CD8-positive, alpha-beta memory T cell (primary cell): ENCODE data around the gene SNX21. TPM values are rescaled to one million over a fixed set of nuclear protein-coding genes. Genes with fewer than 3 reads are reported as not detected.
"Not testable (repeated sequence)": the region's sequence is repeated elsewhere in the genome, so short reads cannot be mapped to it uniquely, and the experiment has no call there.

ENCODE experiments used
- CTCF ChIA-PET: fragments of 350-600 bp; sonication (Branson Sonifier 250); formaldehyde crosslinking; loops from one replicate; lab custom pipeline; 2021; ENCODE audit warnings: antibody characterized with exemption; lab: Charles Lee
- POLR2A ChIA-PET: fragments of 350-600 bp; sonication (Branson Sonifier 250); formaldehyde crosslinking; loops from one replicate; lab custom pipeline; 2021; ENCODE audit warnings: antibody characterized with exemption; lab: Charles Lee
- DNase-seq, 5 donors: peaks; one replicate each; pipeline versions ENCODE4 v3.0.0 to v3.0.0-alpha.2; 2020 to 2022; ENCODE audit warnings: mixed read lengths in 1 of 5
- H3K27ac ChIP-seq: one replicate; pipeline ENCODE4 v1.7.0; 2013; ENCODE audit warnings: low read depth, mild to moderate bottlenecking, low read length, moderate library complexity
- H3K27me3 ChIP-seq: 2 replicates; pipeline ENCODE4 v1.7.0; 2013; ENCODE audit warnings: low read length, mild to moderate bottlenecking; ENCODE audit not compliant: insufficient read depth, poor library complexity, severe bottlenecking
- H3K36me3 ChIP-seq: 2 replicates; pipeline ENCODE4 v1.7.0; 2013; ENCODE audit warnings: mild to moderate bottlenecking, low read length, moderate library complexity; ENCODE audit not compliant: insufficient read depth
- H3K4me1 ChIP-seq: 2 replicates; pipeline ENCODE4 v1.7.0; 2013; ENCODE audit warnings: mild to moderate bottlenecking, low read length, moderate library complexity; ENCODE audit not compliant: insufficient read depth
- H3K4me3 ChIP-seq: 2 replicates; pipeline ENCODE4 v1.7.0; 2013; ENCODE audit warnings: mild to moderate bottlenecking, low read length
- H3K9me3 ChIP-seq: 2 replicates; pipeline ENCODE4 v1.7.0; 2013; ENCODE audit warnings: mild to moderate bottlenecking, low read length
- H3K27ac Mint-ChIP-seq, 8 donors: one replicate each; pipeline ENCODE4 v1.8.0; 2020 to 2021; ENCODE audit warnings: mixed read lengths in 8 of 8, mild to moderate bottlenecking in 6 of 8, inconsistent platforms in 3 of 8, moderate library complexity in 3 of 8
- H3K27me3 Mint-ChIP-seq, 2 donors: one replicate each; pipeline ENCODE4 v1.8.0; 2020 to 2021; ENCODE audit warnings: mixed read lengths in 2 of 2, mild to moderate bottlenecking in 1 of 2, moderate library complexity in 1 of 2
- H3K36me3 Mint-ChIP-seq, 3 donors: one replicate each; pipeline ENCODE4 v1.8.0; 2020 to 2021; ENCODE audit warnings: mixed read lengths in 3 of 3, inconsistent platforms in 1 of 3, mild to moderate bottlenecking in 1 of 3
- H3K4me1 Mint-ChIP-seq, 3 donors: one replicate each; pipeline ENCODE4 v1.8.0; 2020 to 2021; ENCODE audit warnings: mixed read lengths in 3 of 3, inconsistent platforms in 1 of 3, mild to moderate bottlenecking in 1 of 3
- H3K4me3 Mint-ChIP-seq, 7 donors: one replicate each; pipeline ENCODE4 v1.8.0; 2020 to 2021; ENCODE audit warnings: mixed read lengths in 7 of 7, mild to moderate bottlenecking in 6 of 7, moderate library complexity in 4 of 7, inconsistent platforms in 2 of 7
- H3K9me3 Mint-ChIP-seq, 5 donors: one replicate each; pipeline ENCODE4 v1.8.0; 2020 to 2022; ENCODE audit warnings: mixed read lengths in 5 of 5, mild to moderate bottlenecking in 3 of 5, moderate library complexity in 2 of 5, inconsistent platforms in 1 of 5
- polyA plus RNA-seq: library from polyadenylated mRNA; unstranded; fragments of 300-500 nt; fragmentation: Illumina TruSeq; gene quantifications from one replicate; pipeline ENCODE4 v1.2.3, GENCODE V29; 2021
- total RNA-seq, 2 experiments: library from RNA; stranded (reverse); gene quantifications; one replicate each; pipeline ENCODE4 v1.2.3, GENCODE V29; 2021

The SNX21 gene
- total and polyA plus RNA-seq, 3 experiments from 2014 or later, result 1.2 to 3.4 (median 1.3) TPM

DNA sequence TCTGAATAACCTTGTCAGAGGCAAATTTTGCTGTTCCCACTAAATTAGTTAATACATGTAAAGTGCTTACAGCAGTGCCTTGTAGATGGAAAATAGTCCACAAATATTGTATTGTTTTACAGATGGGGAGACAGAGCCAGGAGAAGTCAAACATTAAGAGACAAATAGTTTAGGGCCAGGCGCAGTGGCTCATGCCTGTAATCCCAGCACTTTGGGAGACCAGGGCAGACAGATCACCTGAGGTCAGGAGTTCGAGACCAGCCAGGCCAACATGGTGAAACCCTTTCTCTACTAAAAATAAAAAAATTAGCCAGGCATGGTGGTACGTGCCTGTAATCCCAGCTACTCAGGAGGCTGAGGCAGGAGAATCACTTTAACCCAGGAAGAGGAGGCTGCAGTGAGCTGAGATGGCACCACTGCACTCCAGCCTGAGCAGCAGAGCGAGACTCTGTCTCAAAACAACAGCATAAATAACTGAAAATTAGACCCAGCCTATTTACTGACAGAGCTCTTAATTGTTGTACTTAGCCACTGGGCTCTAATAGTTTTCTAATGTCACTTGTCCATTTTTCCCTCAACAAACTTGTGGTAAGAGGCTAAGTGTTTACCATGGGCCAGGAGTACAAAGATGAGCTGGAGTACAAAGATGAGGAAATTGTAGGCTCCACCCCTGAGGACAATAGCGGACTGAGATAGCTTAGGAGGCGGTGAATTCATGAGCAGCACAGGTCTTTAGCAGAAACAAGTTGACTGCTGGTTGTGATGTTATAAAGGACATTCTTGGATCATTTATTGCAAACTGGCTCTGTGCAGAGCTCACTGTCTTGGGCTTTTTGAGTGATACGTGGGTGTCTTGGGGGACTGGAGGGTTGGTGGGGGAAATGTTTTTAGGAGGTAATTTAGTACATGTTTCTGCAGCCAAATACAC is 30.2 kb downstream of the SNX21 start:
- no peaks in the 10 kb centered on the region for H3K9me3 Mint-ChIP-seq
- H3K27me3 Mint-ChIP-seq, result peaks cover 0 to 2% of the 10 kb centered on the region in 2 donors
- Histone ChIP-seq H3K4me1 (peaks cover 2% of the 10 kb centered on the region), H3K27me3 (no peaks in the 10 kb centered on the region), H3K9me3 (no peaks in the 10 kb centered on the region), H3K36me3 (no peaks in the 10 kb centered on the region), H3K27ac (no peak overlapping the region), H3K4me3 (no peak overlapping the region)
- no peak overlapping the region for H3K4me3 Mint-ChIP-seq
- H3K36me3 Mint-ChIP-seq, result peaks cover 0 to 10% (median 0%) of the 10 kb centered on the region in 3 donors
- H3K27ac Mint-ChIP-seq, result peak overlapping the region in 1 of 8 donors; percentile 23
- CTCF ChIA-PET, result interaction anchor here (1.5 kb wide), 1 partner anchor 7 kb away, joined by 4 read pairs; no protein-coding TSS in a partner anchor
- H3K4me1 Mint-ChIP-seq, result peaks cover 4 to 23% (median 15%) of the 10 kb centered on the region in 3 donors
- no peak for DNase-seq
- POLR2A ChIA-PET, result no interaction called here

DNA sequence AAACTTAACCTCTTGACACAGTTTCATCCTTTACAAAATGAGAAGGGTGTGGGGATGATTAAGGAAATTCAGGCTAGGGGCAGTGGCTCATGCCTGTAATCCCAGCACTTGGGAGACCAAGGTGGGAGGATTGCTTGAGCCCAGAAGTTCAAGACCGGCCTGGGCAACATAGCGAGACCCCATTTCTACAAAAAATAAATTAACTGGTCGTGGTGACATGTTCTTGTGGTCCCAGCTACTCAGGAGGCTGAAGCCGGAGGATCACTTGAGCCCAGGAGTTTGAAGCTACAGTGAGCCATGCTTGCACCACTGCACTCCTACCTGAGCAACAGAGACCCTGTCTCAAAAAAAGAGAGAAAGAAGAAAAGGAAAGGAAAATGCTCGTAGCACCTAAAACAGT is 32.9 kb downstream of the SNX21 start:
- Histone ChIP-seq H3K27ac (no peak overlapping the region), H3K9me3 (no peaks in the 10 kb centered on the region), H3K4me3 (no peak overlapping the region), H3K4me1 (no peaks in the 10 kb centered on the region), H3K36me3 (no peaks in the 10 kb centered on the region), H3K27me3 (no peaks in the 10 kb centered on the region)
- Mint-ChIP-seq H3K27me3 (no peaks in the 10 kb centered on the region), H3K9me3 (no peaks in the 10 kb centered on the region), H3K27ac (no peak overlapping the region), H3K4me1 (no peaks in the 10 kb centered on the region), H3K4me3 (no peak overlapping the region), H3K36me3 (peaks cover 0 to 6% (median 2%) of the 10 kb centered on the region in 3 donors)
- no peak for DNase-seq
- ChIA-PET CTCF (no interaction called here), POLR2A (interaction anchor here (0.7 kb wide), 1 partner anchor 49 kb away, joined by 6 read pairs; no protein-coding TSS in a partner anchor)

DNA sequence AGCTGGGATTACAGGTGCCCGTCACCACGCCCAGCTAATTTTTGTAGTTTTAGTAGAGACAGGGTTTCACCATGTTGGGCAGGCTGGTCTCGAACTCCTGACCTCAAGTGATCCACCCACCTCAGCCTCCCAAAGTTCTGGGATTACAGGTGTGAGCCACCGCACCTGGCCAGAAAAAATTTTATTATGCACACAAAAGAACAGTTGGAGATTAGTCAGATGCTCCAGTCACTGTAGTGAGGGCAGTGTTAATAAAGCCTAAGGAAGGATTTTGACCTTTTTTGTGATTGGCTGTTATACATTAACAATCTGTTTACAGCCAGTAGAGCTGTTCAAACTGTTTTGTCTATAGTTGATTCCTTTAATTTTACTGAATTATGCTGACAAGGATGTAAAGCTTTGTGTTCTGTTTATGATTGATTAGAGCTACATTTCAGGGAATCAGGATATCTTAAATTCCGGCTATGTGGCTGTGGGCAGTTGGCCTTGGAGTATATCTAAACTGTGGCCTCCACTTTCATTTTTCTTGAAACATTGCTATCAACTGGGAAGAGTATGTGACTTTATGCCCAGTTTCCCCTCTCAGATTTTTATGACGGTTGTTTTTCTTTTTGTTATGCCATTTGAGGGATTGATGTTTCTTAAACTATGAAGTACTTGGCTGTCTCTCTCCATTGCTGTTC is 33.7 kb downstream of the SNX21 start:
- Mint-ChIP-seq H3K4me3 (no peak overlapping the region), H3K9me3 (no peaks in the 10 kb centered on the region), H3K36me3 (peaks cover 0 to 6% (median 5%) of the 10 kb centered on the region in 3 donors), H3K4me1 (no peaks in the 10 kb centered on the region), H3K27me3 (no peaks in the 10 kb centered on the region), H3K27ac (no peak overlapping the region)
- Histone ChIP-seq H3K4me1 (no peaks in the 10 kb centered on the region), H3K4me3 (no peak overlapping the region), H3K9me3 (no peaks in the 10 kb centered on the region), H3K27me3 (no peaks in the 10 kb centered on the region), H3K36me3 (no peaks in the 10 kb centered on the region), H3K27ac (no peak overlapping the region)
- CTCF ChIA-PET, result interaction anchor here (1.0 to 1.1 kb wide), 2 partner anchors 25 to 43 kb away, joined by 3 to 4 read pairs; no protein-coding TSS in a partner anchor
- POLR2A ChIA-PET, result interaction anchor here (0.7 to 0.8 kb wide), 2 partner anchors 11 to 48 kb away, joined by 3 to 6 read pairs; no protein-coding TSS in a partner anchor
- DNase-seq, result no peak

DNA sequence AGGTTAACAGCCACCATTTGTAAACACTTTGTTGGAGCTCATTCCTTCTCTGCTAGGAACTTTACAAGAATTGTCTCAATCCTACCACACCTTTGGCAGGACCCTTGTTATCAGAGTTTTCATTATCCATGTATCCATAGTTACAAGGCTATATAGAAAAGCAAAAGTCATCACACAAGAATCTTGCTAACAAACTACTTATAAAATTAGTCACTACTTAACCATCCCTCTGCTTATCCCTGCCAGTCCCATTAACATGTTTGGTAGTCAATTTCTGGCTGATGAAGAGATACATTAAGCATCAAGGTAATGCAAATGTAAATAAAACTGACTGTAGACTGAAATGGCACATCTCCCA is 34.2 kb downstream of the SNX21 start:
- no peak for DNase-seq

DNA sequence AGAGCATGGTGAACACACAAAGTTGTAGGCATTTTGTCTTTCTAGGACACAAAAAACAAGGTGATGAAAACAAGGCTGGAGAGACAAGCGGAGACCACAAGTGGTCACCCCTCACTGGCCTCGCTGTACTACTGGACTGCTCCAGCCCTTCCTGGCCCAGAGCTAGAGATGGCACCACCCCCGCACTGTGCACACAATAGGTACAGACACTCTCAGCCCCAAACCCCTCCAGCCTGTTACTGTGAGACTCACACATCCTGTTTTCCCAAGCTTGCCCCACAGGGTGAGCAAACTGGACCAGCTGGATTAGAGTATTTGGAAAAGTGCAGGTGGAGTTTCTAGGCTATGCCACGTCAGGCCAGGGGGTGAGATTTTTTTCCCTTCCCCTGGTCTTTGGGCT is 39.0 kb downstream of the SNX21 start:
- H3K4me1 ChIP-seq, result no peaks in the 10 kb centered on the region
- no peaks in the 10 kb centered on the region for H3K27me3 ChIP-seq
- H3K4me3 ChIP-seq, result no peak overlapping the region
- H3K27ac ChIP-seq, result no peak overlapping the region
- Mint-ChIP-seq H3K36me3 (peaks cover 0 to 20% (median 3%) of the 10 kb centered on the region in 3 donors), H3K4me3 (no peak overlapping the region), H3K4me1 (no peaks in the 10 kb centered on the region), H3K27ac (no peak overlapping the region), H3K27me3 (no peaks in the 10 kb centered on the region), H3K9me3 (no peaks in the 10 kb centered on the region)
- CTCF ChIA-PET, result interaction anchor here (1.3 kb wide), 1 partner anchor 19 kb away, joined by 4 read pairs; the partner anchor contains the start of genes CTSA and NEURL2
- POLR2A ChIA-PET, result interaction anchor here (1.0 kb wide), 1 partner anchor 8 kb away, joined by 4 read pairs; the partner anchor contains the start of gene ZSWIM1
- DNase-seq, result no peak
- no peaks in the 10 kb centered on the region for H3K9me3 ChIP-seq
- H3K36me3 ChIP-seq, result peaks cover 3% of the 10 kb centered on the region

More for the DNA sequence above, 34.2 kb downstream of the SNX21 start:
- H3K4me1 ChIP-seq, result no peaks in the 10 kb centered on the region
- Mint-ChIP-seq H3K36me3 (peaks cover 0 to 8% (median 7%) of the 10 kb centered on the region in 3 donors), H3K9me3 (no peaks in the 10 kb centered on the region), H3K27ac (no peak overlapping the region), H3K4me1 (no peaks in the 10 kb centered on the region), H3K27me3 (no peaks in the 10 kb centered on the region), H3K4me3 (no peak overlapping the region)
- no peak overlapping the region for H3K27ac ChIP-seq
- POLR2A ChIA-PET, result interaction anchor here (0.8 kb wide), 1 partner anchor 12 kb away, joined by 3 read pairs; no protein-coding TSS in a partner anchor
- H3K9me3 ChIP-seq, result no peaks in the 10 kb centered on the region
- CTCF ChIA-PET, result interaction anchor here (1.0 to 1.1 kb wide), 2 partner anchors 25 to 43 kb away, joined by 3 to 4 read pairs; no protein-coding TSS in a partner anchor
- no peaks in the 10 kb centered on the region for H3K36me3 ChIP-seq
- no peak overlapping the region for H3K4me3 ChIP-seq
- H3K27me3 ChIP-seq, result no peaks in the 10 kb centered on the region

DNA sequence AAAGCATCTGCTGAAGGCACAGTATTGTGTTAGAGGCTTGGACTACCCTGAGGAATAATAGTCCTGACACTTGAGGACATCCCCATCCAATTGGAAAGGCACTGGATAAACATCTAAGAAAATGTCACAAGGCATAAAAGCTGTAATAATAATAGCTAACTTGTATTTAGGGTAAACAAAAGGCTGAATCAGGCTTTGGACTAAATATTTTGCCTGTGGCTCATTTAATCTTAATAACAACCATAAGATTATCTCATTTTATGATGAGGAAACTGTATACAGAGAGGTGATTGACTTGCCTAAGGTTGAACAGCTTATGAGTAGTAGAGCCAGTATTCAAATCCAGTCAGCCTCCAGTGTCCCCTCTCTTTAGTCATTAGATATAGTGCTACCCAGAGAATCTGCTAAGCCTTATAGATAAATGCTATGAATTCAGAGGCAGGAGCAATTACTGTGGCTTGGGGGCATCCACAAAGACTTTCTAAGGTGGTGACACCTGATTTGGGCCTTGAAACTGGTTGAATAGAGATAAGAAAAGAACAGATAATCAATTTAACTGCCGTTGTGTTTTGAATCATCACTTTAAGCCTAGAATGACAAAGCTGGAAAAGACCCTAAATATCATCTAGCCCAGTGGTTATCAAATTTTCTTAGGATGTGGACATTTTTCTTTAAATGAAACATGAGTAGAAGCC is 40.0 kb downstream of the SNX21 start:
- Mint-ChIP-seq H3K36me3 (peaks cover 0 to 22% (median 3%) of the 10 kb centered on the region in 3 donors), H3K27ac (no peak overlapping the region), H3K4me3 (no peak overlapping the region), H3K4me1 (no peaks in the 10 kb centered on the region), H3K27me3 (no peaks in the 10 kb centered on the region), H3K9me3 (no peaks in the 10 kb centered on the region)
- ChIA-PET CTCF (no interaction called here), POLR2A (no interaction called here)
- H3K4me1 ChIP-seq, result no peaks in the 10 kb centered on the region
- peaks cover 8% of the 10 kb centered on the region for H3K36me3 ChIP-seq
- no peaks in the 10 kb centered on the region for H3K27me3 ChIP-seq
- H3K9me3 ChIP-seq, result no peaks in the 10 kb centered on the region
- no peak overlapping the region for H3K4me3 ChIP-seq
- DNase-seq, result no peak
- no peak overlapping the region for H3K27ac ChIP-seq

DNA sequence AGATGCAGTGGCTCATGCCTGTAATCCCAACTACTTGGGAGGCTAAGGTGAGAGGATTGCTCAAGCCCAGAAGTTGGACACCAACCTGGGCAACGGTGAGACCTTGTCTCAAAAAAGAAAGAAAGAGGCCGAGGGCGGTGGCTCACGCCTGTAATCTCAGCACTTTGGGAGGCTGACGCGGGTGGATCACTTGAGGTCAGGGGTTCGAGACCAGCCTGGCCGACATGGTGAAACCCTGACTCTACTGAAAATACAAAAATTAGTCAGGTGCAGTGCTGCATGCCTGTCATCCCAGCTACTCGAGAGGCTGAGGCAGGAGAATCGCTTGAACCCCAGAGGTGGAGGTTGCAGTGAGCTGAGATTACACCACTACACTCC is 40.5 kb downstream of the SNX21 start:
- H3K4me1 Mint-ChIP-seq, H3K9me3 Mint-ChIP-seq, H3K27ac Mint-ChIP-seq, H3K36me3 ChIP-seq, H3K4me3 Mint-ChIP-seq, H3K27me3 Mint-ChIP-seq, POLR2A ChIA-PET, H3K9me3 ChIP-seq, CTCF ChIA-PET, H3K4me3 ChIP-seq, H3K27me3 ChIP-seq, DNase-seq, H3K4me1 ChIP-seq, H3K27ac ChIP-seq: not testable (repeated sequence)
- peaks cover 0 to 24% (median 3%) of the 10 kb centered on the region in 3 donors for H3K36me3 Mint-ChIP-seq
